Esophagus muscularis mucosa (tissue), 4 donors: Measurements from ENCODE around the gene SAMD3. TPM values are rescaled to one million over a fixed set of nuclear protein-coding genes. Genes with fewer than 3 reads are reported as not detected.
"Not testable (repeated sequence)": the region's sequence is repeated elsewhere in the genome, so short reads cannot be mapped to it uniquely, and the experiment has no call there.

ENCODE experiments used
- DNase-seq: peaks from one replicate; pipeline ENCODE4 v3.0.0-alpha.2; 2017; ENCODE audit errors: extremely low spot score
- H3K27ac ChIP-seq, 4 donors: fragments of 200-600 bp; sonication (generic); replicated peaks in 1 of 4; 1 replicate in 3 of 4; 2 replicates in 1 of 4; pipeline ENCODE4 v1.5.1; 2016 to 2019; ENCODE audit warnings: mild to moderate bottlenecking in 1 of 4
- H3K27me3 ChIP-seq, 4 donors: fragments of 200-600 bp; sonication (generic); one replicate each; pipeline versions ENCODE4 v1.5.1 to v1.6.0; 2016 to 2019
- H3K36me3 ChIP-seq, 4 donors: fragments of 200-600 bp; sonication (generic); one replicate each; pipeline ENCODE4 v1.5.1; 2016 to 2019
- H3K4me1 ChIP-seq, 4 donors: fragments of 200-600 bp; sonication (generic); one replicate each; pipeline ENCODE4 v1.5.1; 2016 to 2019
- H3K4me3 ChIP-seq, 4 donors: fragments of 200-600 bp; sonication (generic); 1 replicate in 2 of 4; 2 replicates in 2 of 4; pipeline ENCODE4 v1.5.1; 2016 to 2019; ENCODE audit warnings: mild to moderate bottlenecking in 4 of 4, moderate library complexity in 1 of 4
- H3K9me3 ChIP-seq, 4 donors: fragments of 200-600 bp; sonication (generic); 1 replicate in 3 of 4; 2 replicates in 1 of 4; pipeline ENCODE4 v1.5.1; 2016 to 2019
- CTCF ChIP-seq, 3 experiments: fragments of 200-600 bp in 2 of 3; fragments of 450-650 bp in 1 of 3; sonication (generic) in 2 of 3; IDR thresholded peaks; one replicate each; pipeline ENCODE4 v1.5.1; 2017 to 2019; ENCODE audit warnings: antibody characterized with exemption in 3 of 3, mild to moderate bottlenecking in 2 of 3, moderate library complexity in 1 of 3
- EP300 ChIP-seq: sonication (generic); formaldehyde crosslinking; IDR thresholded peaks from one replicate; pipeline ENCODE4 v1.6.1; 2017; ENCODE audit warnings: antibody characterized with exemption
- POLR2A ChIP-seq: fragments of 450-650 bp; IDR thresholded peaks from one replicate; pipeline ENCODE4 v1.6.1; 2017; ENCODE audit warnings: antibody characterized with exemption, moderate library complexity, mild to moderate bottlenecking, low read depth
- POLR2AphosphoS5 ChIP-seq, 2 donors: sonication (generic); formaldehyde crosslinking; IDR thresholded peaks; one replicate each; pipeline ENCODE4 v1.6.1; 2017; ENCODE audit warnings: antibody characterized with exemption in 2 of 2
- WGBS: methylation state at CpG from one replicate; pipeline ENCODE4 v1.1.5; 2018; 5-methylcytosine and 5-hydroxymethylcytosine counted together
- intact Hi-C: fragments of 100-400 bp; cut with DNase I; formaldehyde crosslinking; loops from one replicate; pipeline ENCODE4 v1.15.1; 2023
- total RNA-seq, 4 donors: library from RNA; depleted of rRNA; stranded (reverse); fragments of >200 nt; gene quantifications; one replicate each; pipeline versions ENCODE4 v1.1.0 to v1.2.1, GENCODE V29; 2016

SAMD3 gene
- total RNA-seq, 4 donors from 2014 or later, result 0.39 to 2.7 TPM; not detected in 2

- intact Hi-C loops, result no loop called here
- DNase-seq, result no peak
- no peaks in the 10 kb centered on the region for H3K36me3 ChIP-seq
- WGBS, result 41% methylated on average over 4 of the region's 4 CpGs
- no peaks in the 10 kb centered on the region for H3K27me3 ChIP-seq
- TF ChIP-seq CTCF (IDR thresholded peaks at IDR 0.05) (no peak), POLR2A (no peak), EP300 (no peak), POLR2AphosphoS5 (IDR thresholded peaks at IDR 0.05) (no peak)
- H3K4me1 ChIP-seq, result peaks cover 0 to 7% (median 3%) of the 10 kb centered on the region in 4 donors
- H3K9me3 ChIP-seq, result no peaks in the 10 kb centered on the region
- no peak overlapping the region for H3K27ac ChIP-seq
- H3K4me3 ChIP-seq, result no peak overlapping the region
Observed at GRCh38 chr6:130240232-130240631, 17.5 kb upstream of the SAMD3 start.

- Histone ChIP-seq H3K9me3 (no peaks in the 10 kb centered on the region), H3K4me3 (no peak overlapping the region), H3K27ac (no peak overlapping the region), H3K27me3 (no peaks in the 10 kb centered on the region), H3K36me3 (no peaks in the 10 kb centered on the region), H3K4me1 (peaks cover 0 to 7% (median 3%) of the 10 kb centered on the region in 4 donors)
- no peak for DNase-seq
- 77% methylated on average over 2 of the region's 2 CpGs for WGBS
- intact Hi-C loops, result no loop called here
- TF ChIP-seq POLR2AphosphoS5 (IDR thresholded peaks at IDR 0.05) (no peak), POLR2A (no peak), CTCF (IDR thresholded peaks at IDR 0.05) (no peak), EP300 (no peak)
Observed at GRCh38 chr6:130239755-130240154, 17.0 kb upstream of the SAMD3 start.

DNA sequence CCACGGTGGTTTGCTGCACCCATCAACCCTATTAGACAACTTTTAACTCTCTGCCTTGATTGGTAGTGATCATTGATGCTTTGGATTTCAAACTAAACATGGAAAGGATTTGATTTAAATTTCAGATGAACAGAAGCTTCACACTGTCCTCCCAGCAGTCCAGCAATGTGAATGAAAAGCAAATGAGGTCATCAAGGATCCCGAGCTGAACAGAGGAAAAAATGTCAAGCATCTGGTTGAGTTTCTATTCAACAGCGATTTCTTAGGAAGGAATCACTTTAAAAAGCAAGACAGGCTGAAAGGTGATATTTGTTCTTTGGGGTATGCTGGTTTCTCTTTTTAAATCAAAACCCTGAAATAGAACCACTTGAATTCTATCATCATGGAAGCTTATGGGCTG is 10.6 kb upstream of the SAMD3 start:
- intact Hi-C loops, result no loop called here
- no peak for TF ChIP-seq CTCF (IDR thresholded peaks at IDR 0.05)
- TF ChIP-seq EP300, result no peak
- no peak for TF ChIP-seq POLR2A
- Histone ChIP-seq H3K27me3 (no peaks in the 10 kb centered on the region), H3K27ac (no peak overlapping the region), H3K9me3 (no peaks in the 10 kb centered on the region), H3K36me3 (no peaks in the 10 kb centered on the region), H3K4me1 (no peaks in the 10 kb centered on the region), H3K4me3 (no peak overlapping the region)
- 49% methylated on average over 3 of the region's 3 CpGs for WGBS
- DNase-seq, result no peak

DNA sequence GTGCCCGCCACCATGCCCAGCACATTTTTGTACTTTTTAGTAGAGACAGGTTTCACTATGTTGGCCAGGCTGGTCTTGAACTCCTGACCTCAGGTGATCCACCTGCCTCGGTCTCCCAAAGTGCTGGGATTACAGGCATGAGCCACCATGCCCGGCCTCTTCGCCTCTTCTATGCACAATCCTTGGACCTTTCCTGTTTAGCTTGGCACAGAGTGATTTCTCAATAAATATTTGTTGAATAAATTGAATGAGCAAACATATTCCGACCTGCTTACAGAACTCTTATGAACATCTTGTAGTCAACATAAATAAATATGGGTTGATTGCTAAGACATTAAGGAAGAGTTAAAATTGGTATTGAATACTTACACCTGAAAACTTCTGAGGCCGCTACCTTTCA is 7.8 kb upstream of the SAMD3 start:
- H3K4me1 ChIP-seq, H3K27me3 ChIP-seq, H3K9me3 ChIP-seq, DNase-seq, H3K36me3 ChIP-seq, H3K4me3 ChIP-seq, intact Hi-C loops, H3K27ac ChIP-seq: not testable (repeated sequence)
- WGBS, result 79% methylated on average over 6 of the region's 6 CpGs

- DNase-seq, result no peak
- Histone ChIP-seq H3K27ac (no peak overlapping the region), H3K4me1 (no peaks in the 10 kb centered on the region), H3K9me3 (no peaks in the 10 kb centered on the region), H3K4me3 (no peak overlapping the region), H3K36me3 (no peaks in the 10 kb centered on the region), H3K27me3 (no peaks in the 10 kb centered on the region)
- TF ChIP-seq EP300 (no peak), POLR2A (no peak), CTCF (IDR thresholded peaks at IDR 0.05) (no peak), POLR2AphosphoS5 (IDR thresholded peaks at IDR 0.05) (no peak)
- intact Hi-C loops, result no loop called here
- 50% methylated on average over 4 of the region's 4 CpGs for WGBS
Observed at GRCh38 chr6:130229645-130230044, 6.9 kb upstream of the SAMD3 start.
